Measurements from ENCODE around the gene SEZ6L.

Gene SEZ6L

GRCh38 chr22:26362471-26362870, 193.2 kb downstream of the SEZ6L start:
- Histone ChIP-seq H3K27me3 (ENCODE audit: control insufficient read depth, insufficient read depth, low read length) (no peaks in the 10 kb centered on the region), H3K36me3 (ENCODE audit: control insufficient read depth, insufficient read depth, low read length) (no peaks in the 10 kb centered on the region), H3K4me3 (ENCODE audit: low read length) (no peak overlapping the region), H3K4me1 (ENCODE audit: control insufficient read depth, insufficient read depth, low read length) (no peaks in the 10 kb centered on the region), H3K27ac (ENCODE audit: low read depth, low read length) (no peak overlapping the region), H3K9ac (ENCODE audit: low read length) (no peak overlapping the region)

GRCh38 chr22:26364066-26365015, 195.1 kb downstream of the SEZ6L start:
- H3K27ac ChIP-seq (ENCODE audit: low read depth, low read length): no peak overlapping the region
- no peaks in the 10 kb centered on the region for H3K4me1 ChIP-seq (ENCODE audit: control insufficient read depth, insufficient read depth, low read length)
- H3K9ac ChIP-seq (ENCODE audit: low read length): no peak overlapping the region
- no peak overlapping the region for H3K4me3 ChIP-seq (ENCODE audit: low read length)
- no peaks in the 10 kb centered on the region for H3K36me3 ChIP-seq (ENCODE audit: control insufficient read depth, insufficient read depth, low read length)
- H3K27me3 ChIP-seq (ENCODE audit: control insufficient read depth, insufficient read depth, low read length): no peaks in the 10 kb centered on the region

- no peaks in the 10 kb centered on the region for H3K36me3 ChIP-seq (ENCODE audit: control insufficient read depth, insufficient read depth, low read length)
- H3K27ac ChIP-seq (ENCODE audit: low read depth, low read length): no peak overlapping the region
- no peak overlapping the region for H3K9ac ChIP-seq (ENCODE audit: low read length)
- peaks cover 4% of the 10 kb centered on the region for H3K27me3 ChIP-seq (ENCODE audit: control insufficient read depth, insufficient read depth, low read length)
- no peaks in the 10 kb centered on the region for H3K4me1 ChIP-seq (ENCODE audit: control insufficient read depth, insufficient read depth, low read length)
- H3K4me3 ChIP-seq (ENCODE audit: low read length): no peak overlapping the region
These were observed 198.4 kb downstream of the SEZ6L start for GRCh38 chr22:26367402-26368245.

- H3K27ac ChIP-seq (ENCODE audit: low read depth, low read length): no peak overlapping the region
- no peaks in the 10 kb centered on the region for H3K36me3 ChIP-seq (ENCODE audit: control insufficient read depth, insufficient read depth, low read length)
- no peaks in the 10 kb centered on the region for H3K4me1 ChIP-seq (ENCODE audit: control insufficient read depth, insufficient read depth, low read length)
- H3K9ac ChIP-seq (ENCODE audit: low read length): no peak overlapping the region
- H3K27me3 ChIP-seq (ENCODE audit: control insufficient read depth, insufficient read depth, low read length): peaks cover 10% of the 10 kb centered on the region
- no peak overlapping the region for H3K4me3 ChIP-seq (ENCODE audit: low read length)
These were observed 203.6 kb downstream of the SEZ6L start for GRCh38 chr22:26372890-26373289.

- no peaks in the 10 kb centered on the region for H3K4me1 ChIP-seq (ENCODE audit: control insufficient read depth, insufficient read depth, low read length)
- no peak overlapping the region for H3K4me3 ChIP-seq (ENCODE audit: low read length)
- H3K9ac ChIP-seq (ENCODE audit: low read length): no peak overlapping the region
- peaks cover 10% of the 10 kb centered on the region for H3K27me3 ChIP-seq (ENCODE audit: control insufficient read depth, insufficient read depth, low read length)
- no peaks in the 10 kb centered on the region for H3K36me3 ChIP-seq (ENCODE audit: control insufficient read depth, insufficient read depth, low read length)
- no peak overlapping the region for H3K27ac ChIP-seq (ENCODE audit: low read depth, low read length)
These were observed 205.2 kb downstream of the SEZ6L start for GRCh38 chr22:26374391-26375026.

GRCh38 chr22:26377170-26377830, 208.0 kb downstream of the SEZ6L start:
- Histone ChIP-seq H3K4me3 (ENCODE audit: low read length) (no peak overlapping the region), H3K27me3 (ENCODE audit: control insufficient read depth, insufficient read depth, low read length) (peaks cover 8% of the 10 kb centered on the region), H3K4me1 (ENCODE audit: control insufficient read depth, insufficient read depth, low read length) (no peaks in the 10 kb centered on the region), H3K27ac (ENCODE audit: low read depth, low read length) (no peak overlapping the region), H3K9ac (ENCODE audit: low read length) (no peak overlapping the region), H3K36me3 (ENCODE audit: control insufficient read depth, insufficient read depth, low read length) (no peaks in the 10 kb centered on the region)

GRCh38 chr22:26380072-26380830, 211.0 kb downstream of the SEZ6L start:
- peaks cover 9% of the 10 kb centered on the region for H3K27me3 ChIP-seq (ENCODE audit: control insufficient read depth, insufficient read depth, low read length)
- no peak overlapping the region for H3K4me3 ChIP-seq (ENCODE audit: low read length)
- H3K36me3 ChIP-seq (ENCODE audit: control insufficient read depth, insufficient read depth, low read length): no peaks in the 10 kb centered on the region
- H3K9ac ChIP-seq (ENCODE audit: low read length): no peak overlapping the region
- no peak overlapping the region for H3K27ac ChIP-seq (ENCODE audit: low read depth, low read length)
- no peaks in the 10 kb centered on the region for H3K4me1 ChIP-seq (ENCODE audit: control insufficient read depth, insufficient read depth, low read length)

GRCh38 chr22:26382782-26383181, 213.5 kb downstream of the SEZ6L start:
- H3K27ac ChIP-seq (ENCODE audit: low read depth, low read length): no peak overlapping the region
- H3K4me1 ChIP-seq (ENCODE audit: control insufficient read depth, insufficient read depth, low read length): no peaks in the 10 kb centered on the region
- no peak overlapping the region for H3K9ac ChIP-seq (ENCODE audit: low read length)
- no peaks in the 10 kb centered on the region for H3K36me3 ChIP-seq (ENCODE audit: control insufficient read depth, insufficient read depth, low read length)
- H3K27me3 ChIP-seq (ENCODE audit: control insufficient read depth, insufficient read depth, low read length): peaks cover 2% of the 10 kb centered on the region
- no peak overlapping the region for H3K4me3 ChIP-seq (ENCODE audit: low read length)

GRCh38 chr22:26383968-26384556, 214.8 kb downstream of the SEZ6L start:
- Histone ChIP-seq H3K36me3 (ENCODE audit: control insufficient read depth, insufficient read depth, low read length) (no peaks in the 10 kb centered on the region), H3K4me1 (ENCODE audit: control insufficient read depth, insufficient read depth, low read length) (no peaks in the 10 kb centered on the region), H3K9ac (ENCODE audit: low read length) (no peak overlapping the region), H3K4me3 (ENCODE audit: low read length) (no peak overlapping the region), H3K27me3 (ENCODE audit: control insufficient read depth, insufficient read depth, low read length) (peaks cover 2% of the 10 kb centered on the region), H3K27ac (ENCODE audit: low read depth, low read length) (no peak overlapping the region)

- Histone ChIP-seq H3K4me3 (ENCODE audit: low read length) (no peak overlapping the region), H3K4me1 (ENCODE audit: control insufficient read depth, insufficient read depth, low read length) (no peaks in the 10 kb centered on the region), H3K27me3 (ENCODE audit: control insufficient read depth, insufficient read depth, low read length) (peaks cover 2% of the 10 kb centered on the region), H3K9ac (ENCODE audit: low read length) (no peak overlapping the region), H3K27ac (ENCODE audit: low read depth, low read length) (no peak overlapping the region), H3K36me3 (ENCODE audit: control insufficient read depth, insufficient read depth, low read length) (no peaks in the 10 kb centered on the region)
These were observed 215.9 kb downstream of the SEZ6L start for GRCh38 chr22:26385164-26385563.

- H3K27ac ChIP-seq (ENCODE audit: low read depth, low read length): no peak overlapping the region
- no peak overlapping the region for H3K4me3 ChIP-seq (ENCODE audit: low read length)
- H3K27me3 ChIP-seq (ENCODE audit: control insufficient read depth, insufficient read depth, low read length): no peaks in the 10 kb centered on the region
- no peak overlapping the region for H3K9ac ChIP-seq (ENCODE audit: low read length)
- no peaks in the 10 kb centered on the region for H3K4me1 ChIP-seq (ENCODE audit: control insufficient read depth, insufficient read depth, low read length)
- H3K36me3 ChIP-seq (ENCODE audit: control insufficient read depth, insufficient read depth, low read length): no peaks in the 10 kb centered on the region
These were observed 219.9 kb downstream of the SEZ6L start for GRCh38 chr22:26389125-26389524.

Data from rectal smooth muscle tissue (tissue), 1 donor.